HG03571 (cell line): ENCODE measurements around the gene LRBA.
"Not testable (repeated sequence)": the region's sequence is repeated elsewhere in the genome, so short reads cannot be mapped to it uniquely, and the experiment has no call there.

Source experiments
- ATAC-seq: cut with Tn5 transposase; IDR thresholded peaks from one replicate; pipeline ENCODE4 v1.9.1; 2021; ENCODE audit not compliant: unreplicated experiment

LRBA gene

DNA sequence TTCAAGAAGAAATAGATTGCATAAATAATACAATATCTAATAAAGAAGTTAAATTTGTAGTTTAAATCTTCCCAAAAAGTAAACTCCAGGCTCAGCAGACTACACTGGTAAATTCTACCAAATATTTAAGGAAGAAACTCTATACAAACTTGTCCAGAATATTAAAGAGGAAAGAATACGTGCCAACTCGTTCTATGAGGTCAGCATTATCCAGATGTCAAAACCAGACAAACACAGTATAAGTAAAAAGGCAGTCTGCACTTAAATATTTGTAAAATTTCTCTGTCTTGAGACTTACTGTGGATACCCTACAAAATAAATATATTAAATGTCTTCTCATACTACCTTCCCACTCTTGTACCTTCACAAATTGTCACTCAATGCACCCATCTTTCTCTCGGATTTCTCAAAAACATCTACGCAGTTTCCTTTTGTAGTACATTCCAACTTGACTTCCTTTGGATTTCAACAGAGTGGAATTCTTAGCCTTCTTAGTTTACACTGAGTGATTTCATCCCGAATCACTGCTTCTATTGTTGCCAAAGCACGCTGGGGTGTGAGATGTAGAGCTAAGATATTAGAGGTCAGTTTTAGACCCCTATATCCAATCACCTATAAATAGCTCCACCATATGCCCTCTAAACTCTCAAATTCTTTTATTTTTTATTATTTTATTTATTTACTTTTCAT lies 504.8 kb downstream of the LRBA start:
- ATAC-seq: no peak

DNA sequence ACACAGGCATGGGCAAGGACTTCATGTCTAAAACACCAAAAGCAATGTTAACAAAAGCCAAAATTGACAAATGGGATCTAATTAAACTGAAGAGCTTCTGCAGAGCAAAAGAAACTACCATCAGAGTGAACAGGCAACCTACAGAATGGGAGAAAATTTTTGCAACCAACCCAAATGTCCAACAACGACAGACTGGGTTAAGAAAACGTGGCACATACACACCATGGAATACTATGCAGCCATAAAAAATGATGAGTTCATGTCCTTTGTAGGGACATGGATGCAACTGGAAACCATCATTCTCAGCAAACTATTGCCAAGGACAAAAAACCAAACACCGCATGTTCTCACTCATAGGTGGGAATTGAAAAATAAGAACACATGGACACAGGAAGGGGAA lies 507.4 kb downstream of the LRBA start:
- not testable (repeated sequence) for ATAC-seq

DNA sequence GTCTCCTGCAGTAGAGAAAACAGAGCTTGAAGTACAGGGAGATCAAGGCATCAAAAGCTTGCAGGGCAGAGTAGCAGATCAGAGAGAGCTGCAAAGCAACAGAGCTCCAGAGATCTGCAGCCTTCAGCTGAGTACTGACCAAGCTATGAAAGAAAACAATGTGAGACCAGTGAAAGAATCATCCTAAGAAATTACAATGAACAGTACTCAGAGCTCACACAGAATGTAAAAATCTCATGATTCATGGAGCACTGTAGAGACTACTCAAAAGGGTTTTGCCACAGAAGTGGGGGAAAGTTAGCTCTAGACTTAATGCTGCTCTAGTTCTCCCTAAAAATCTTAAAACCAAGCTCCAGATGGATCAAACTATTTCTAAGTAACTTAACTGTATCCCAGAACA lies 513.1 kb downstream of the LRBA start:
- ATAC-seq: no peak

DNA sequence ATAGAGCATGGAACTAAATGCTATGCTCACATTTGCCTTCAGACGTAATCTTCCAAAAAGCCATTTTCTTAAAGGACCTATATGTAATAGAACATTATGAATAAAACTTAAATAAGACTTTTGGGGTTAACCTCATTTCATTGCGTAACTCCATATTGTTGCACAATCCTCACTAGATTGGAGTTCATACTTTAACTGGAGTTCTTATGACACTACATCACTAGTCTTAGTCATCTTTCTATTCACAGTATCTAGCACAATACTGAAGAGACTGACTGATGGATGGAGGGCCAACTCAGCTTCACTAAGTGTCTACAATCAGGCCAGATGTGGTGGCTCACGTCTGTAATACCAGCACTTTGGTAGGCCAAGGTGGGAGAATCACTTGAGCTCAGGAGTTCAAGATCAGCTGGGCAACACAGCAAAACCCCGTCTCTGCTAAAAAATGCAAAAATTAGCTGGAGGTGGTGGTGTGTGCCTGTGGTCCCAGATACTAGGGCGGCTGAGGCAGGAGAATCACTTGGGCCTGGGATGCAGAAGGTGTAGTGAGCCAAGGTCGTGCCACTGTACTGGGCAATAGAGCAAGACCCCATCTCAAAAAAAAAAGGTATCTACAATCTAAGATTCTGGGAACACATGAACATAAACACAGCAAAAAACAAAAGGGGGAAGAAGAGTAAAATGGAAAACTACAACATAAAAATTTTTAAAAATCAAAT lies 513.9 kb downstream of the LRBA start:
- no peak for ATAC-seq

DNA sequence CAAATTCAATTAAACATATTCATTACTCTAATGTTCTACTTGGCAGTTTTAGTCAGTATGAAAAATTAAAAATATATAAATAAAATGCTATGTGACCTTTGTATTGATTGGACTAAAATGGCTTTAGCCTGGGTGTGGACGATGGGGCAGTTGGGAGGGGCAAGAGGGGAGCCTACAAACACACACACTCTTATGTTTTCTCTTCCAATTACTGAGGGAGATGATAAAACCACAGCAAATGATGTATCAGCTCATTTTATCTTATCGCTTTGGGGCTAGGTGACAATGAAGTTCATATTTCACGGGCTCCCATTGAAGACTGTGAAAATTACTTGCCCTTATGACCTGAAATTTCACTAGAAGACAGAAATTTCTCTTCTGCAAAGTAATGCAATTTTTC lies 517.5 kb downstream of the LRBA start:
- no peak for ATAC-seq

DNA sequence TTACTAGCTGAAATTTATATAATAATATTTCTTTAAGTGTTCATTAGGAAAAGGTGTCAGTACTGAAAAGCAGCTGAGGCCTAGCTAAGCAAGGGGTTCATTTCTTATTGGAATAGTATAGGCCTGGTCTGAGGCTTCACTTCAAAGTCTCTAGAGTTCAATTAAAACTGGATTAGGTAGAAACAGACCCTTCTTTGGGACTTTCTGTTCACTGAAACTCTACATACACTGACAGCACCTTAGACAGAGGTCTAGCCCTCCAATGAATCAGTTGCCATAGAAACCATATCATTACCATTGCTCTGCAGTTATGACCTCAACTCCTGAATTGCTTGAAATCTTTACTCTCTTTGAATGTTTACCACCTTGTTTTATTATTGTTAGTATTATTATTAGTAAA lies 519.5 kb downstream of the LRBA start:
- ATAC-seq: no peak

DNA sequence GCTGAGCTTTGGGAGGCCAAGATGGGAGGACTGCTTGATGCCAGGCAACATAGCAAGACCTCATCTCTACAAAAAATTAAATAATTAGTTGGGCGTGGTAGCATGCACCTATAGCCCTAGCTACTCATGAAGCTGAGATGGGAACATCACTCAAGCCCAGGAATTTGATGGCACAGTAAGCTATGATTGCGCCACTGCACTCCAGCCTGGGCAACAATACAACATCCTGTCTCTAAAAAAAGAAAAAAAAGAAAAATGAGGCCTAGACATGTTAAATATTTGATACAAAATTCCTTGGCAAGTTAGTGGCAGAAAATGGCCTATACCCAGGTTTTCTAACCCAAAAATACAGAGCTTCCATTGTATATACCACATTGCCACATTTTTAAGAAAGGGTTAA lies 521.2 kb downstream of the LRBA start:
- ATAC-seq: no peak

DNA sequence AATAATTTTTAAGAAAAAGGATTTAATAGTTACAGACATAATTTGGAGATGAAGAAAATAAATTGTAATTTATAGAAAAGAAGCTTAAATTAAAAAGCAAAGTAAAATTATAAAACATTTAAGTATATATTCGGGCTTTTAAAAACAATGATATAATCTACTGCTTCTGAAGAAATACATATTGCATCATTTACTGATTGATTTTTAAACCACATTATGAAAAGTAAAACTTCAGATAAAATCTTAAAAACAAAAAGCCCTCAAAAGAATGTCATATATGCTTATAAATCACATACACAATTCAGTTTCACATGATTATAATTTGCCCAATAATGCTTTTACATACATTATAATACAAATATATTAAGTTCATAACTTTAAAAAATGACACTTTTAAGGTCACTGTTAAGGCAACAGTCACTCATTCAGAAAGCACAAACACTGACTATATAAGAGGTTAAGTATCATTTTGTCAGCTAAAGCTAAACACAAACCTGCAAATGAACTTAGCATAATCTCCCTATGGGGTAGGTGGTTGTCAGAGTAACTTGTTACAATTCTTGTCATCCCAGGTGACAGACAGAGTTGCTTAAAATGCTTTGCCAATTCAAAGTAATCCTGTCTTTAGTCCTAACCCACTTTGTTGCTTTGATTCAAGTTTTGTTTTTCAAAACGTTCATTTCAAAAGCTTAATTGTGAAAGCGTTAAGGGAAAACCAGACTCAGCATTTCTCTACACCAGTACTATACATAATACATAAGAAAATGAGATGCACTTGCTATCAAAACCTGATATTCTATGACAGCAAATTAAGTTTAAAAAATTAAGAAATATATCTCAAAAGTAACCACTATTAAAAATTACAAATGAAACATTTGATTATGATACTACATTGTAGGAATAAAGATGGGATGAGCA lies 523.7 kb downstream of the LRBA start:
- ATAC-seq: no peak

DNA sequence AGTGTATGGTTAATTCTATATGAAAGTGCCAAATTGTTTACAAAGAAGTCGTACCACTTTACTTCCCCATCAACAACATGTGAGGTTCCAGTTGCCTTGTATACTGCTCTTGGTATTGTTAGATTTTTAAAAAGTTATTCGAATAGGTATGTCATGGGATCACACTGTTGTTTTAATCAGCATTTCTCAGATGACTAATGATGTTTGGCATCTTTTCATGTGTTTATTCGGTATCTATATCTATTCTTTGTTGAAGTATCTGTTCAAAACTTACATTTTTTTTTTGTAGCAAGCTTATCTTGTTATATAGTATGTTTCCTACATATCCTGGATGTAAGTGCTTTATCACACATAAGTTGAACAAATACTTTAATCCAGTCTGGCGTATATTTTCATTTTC lies 532.5 kb downstream of the LRBA start:
- no peak for ATAC-seq

DNA sequence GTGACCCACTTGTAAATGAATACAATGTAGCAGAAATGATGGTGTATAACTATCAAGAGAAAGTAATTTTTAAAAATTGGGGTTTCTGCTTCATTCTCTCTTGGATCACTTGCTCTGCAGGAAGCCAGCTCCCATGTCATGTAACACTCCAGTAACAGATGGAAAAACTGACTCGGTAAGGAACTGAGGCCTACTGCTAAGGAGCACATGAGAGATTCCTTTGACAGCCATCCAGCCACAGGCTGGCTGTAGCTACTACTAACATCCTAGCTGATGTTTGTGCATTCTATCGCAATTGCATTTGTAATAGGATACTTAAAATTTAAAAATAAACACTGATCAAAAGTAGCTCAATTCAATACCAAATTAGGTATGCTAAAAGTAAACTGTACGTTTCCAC lies 535.4 kb downstream of the LRBA start:
- no peak for ATAC-seq

DNA sequence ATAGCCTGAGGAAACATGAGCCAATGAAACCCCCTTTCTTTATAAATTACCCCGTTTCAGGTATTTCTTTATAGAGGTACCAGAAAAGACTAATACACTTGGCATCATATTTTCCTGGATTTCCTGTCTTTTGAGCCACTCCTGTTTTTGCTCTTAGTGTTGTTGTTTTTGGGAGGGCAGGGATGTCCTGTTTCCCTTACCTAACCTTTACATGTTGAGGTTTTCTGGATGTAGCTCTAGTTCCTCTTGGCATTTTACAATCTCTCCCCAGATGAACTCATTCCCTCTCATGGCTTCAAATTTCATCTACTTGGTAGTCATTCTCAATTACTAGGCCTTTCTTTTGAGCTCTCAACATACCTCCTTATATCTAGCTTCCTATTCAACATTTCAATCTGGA lies 537.2 kb downstream of the LRBA start:
- no peak for ATAC-seq

DNA sequence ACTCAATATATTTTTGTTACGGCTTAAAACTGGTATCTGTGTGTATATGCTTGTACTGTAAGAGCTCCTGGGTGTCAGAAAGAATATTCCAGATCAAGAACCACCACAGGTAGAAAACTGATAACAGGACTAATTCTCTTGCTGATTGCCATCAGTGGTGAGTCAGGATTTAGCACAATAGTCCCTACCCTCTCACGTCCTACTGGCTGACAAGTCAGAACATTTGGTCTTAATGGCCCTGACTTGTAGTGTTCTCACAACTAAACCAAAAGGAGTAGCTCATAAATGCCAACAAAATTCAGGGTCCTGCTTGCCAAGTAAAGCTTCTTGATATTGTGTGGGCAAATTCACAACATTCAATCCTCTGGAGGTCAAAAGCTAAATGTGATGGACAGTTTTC lies 538.3 kb downstream of the LRBA start:
- no peak for ATAC-seq

DNA sequence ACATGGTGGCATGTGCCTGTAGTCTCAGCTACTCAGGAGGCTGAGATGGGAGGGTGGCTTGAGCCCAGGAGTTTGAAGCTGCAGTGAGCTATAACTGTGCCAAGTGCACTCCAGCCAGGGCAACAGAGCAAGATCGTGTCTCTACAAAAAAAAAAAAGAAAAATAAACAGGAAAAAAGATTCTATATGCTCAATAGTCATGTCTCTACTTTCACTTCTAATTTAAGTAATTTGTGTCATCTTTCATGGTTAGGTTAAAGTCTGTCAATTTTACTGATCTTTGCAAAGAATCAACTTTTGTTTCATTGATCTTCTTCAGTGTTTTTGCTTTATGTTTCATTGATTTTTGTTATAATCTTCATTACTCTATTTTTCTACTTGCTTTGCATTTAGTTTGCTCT lies 539.3 kb downstream of the LRBA start:
- no peak for ATAC-seq

DNA sequence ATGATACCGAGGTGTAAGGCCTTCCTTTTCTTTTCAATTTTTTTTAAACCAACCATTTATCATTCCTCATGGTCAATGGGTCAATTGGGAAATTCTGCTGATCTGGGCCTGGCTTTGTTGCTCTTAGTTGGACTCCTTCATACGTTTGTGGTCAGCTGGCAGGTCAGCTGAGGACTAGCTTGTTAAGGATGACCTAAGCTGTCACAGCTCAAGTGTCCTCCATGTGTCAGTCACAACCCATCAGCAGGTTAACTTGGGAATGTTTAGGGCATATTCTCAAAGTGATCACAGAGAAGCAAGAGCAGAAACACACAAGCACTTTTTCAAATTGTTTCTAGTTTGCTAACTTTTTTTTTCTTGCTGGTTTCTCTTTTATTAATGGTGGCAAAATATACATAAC lies 550.6 kb downstream of the LRBA start:
- no peak for ATAC-seq

DNA sequence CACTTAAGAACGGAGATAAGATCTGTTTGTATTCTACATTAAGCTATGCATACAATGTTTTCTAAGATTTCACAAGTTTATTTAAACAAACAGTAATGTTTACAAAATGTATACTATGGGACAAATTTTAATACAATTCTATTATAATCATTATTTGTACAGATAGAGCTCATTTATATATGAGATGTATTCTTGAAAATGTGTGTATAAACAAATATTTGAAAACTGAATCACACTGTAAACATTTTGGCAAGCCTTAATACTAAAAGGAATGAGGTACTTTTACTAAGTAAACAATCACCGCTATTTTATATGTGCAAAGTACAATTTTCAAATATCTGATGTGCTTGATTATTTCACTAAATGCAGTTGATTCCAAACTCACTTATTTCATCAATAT lies 552.3 kb downstream of the LRBA start:
- ATAC-seq: no peak

DNA sequence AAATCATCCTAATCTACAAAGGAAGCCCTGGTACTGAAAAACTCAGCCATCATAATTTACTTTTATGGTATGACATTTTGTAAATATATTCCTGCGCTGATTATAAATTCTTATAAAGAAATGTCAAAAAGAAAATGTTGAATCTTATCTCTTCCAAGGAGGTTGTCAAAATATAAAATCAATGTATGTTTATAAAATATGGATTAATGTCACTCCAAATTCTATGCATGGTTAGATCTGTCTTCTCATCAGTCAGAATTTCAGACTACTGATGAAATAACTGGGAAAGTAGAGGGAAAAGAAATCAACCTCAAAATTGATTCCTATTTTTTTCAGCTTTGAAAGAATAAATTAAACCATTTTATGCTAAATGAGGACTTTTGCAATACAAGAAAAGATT lies 553.1 kb downstream of the LRBA start:
- no peak for ATAC-seq

DNA sequence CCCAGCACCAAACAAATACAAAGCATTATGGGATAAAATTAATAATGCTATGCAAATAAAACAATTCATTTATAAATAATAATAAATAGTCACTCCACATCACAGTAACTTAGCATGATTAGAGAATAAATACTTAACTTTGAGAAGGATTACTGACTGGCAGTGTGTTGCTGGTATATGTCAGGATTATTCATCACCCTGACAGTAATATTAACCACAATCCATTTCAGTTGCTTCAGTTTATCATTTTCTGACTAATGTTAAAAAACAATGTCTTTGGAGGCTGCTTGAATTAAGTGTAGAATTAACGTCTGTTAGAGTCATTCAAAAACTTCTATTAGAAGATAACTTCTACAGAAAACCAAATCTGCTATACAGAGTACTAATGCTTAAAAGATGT lies 557.3 kb downstream of the LRBA start:
- no peak for ATAC-seq

DNA sequence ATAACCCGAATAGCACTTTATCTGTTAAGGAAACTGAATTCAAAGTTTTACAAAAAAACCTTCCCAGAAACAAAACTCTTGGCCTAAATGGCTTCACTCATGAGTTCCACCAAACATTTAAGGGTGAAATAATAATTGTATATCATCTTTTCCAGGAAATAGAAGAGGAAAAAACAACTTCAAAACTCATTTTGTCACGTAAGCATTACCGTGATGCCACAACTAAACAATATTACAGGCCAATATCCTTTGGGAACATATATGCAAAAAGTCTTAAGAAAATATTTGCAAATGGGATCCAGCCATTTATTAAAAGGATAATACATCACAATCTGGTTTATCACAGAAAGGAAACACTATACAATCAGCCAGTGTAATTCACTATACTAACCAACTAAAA lies 563.2 kb downstream of the LRBA start:
- ATAC-seq: no peak

DNA sequence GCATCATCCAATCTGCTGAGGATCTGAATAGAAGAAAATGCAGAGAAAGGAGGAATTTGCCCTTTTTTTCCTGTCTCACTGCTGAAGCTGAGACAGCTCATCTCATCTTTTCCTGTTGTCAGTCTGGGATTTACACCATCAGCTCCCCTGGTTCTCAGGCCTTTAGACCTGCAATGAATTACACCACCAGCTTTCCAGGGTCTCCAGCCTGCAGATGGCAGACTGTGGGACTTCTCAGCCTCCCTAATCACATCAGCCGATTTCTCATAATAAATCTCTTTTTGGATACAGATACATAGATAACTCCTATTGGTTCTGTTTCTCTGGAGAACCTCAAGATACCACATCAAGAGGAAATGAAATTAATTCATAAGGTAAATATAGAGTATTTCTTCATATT lies 567.7 kb downstream of the LRBA start:
- ATAC-seq: no peak

DNA sequence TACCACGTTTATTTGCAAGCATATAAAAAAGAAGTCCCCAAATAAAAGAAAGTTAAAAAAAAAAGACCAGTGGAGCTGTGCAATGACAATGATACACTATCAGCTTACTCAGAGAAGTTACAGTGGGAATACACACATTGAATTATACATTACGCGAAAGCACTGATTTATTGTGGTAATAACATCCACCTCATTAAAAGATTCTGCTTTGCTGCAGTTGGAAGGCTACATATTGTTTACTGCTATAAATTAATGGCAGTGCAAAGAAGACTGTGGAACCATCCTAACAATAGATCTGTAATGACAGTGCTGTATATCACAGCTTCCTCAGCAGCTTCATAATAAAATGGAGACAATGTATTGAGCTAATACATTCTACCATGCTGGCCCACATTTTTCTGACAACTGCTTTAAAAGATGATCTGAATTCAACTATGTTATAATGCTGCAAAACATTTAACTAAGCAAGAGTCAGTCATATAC lies 575.6 kb downstream of the LRBA start:
- ATAC-seq: no peak

DNA sequence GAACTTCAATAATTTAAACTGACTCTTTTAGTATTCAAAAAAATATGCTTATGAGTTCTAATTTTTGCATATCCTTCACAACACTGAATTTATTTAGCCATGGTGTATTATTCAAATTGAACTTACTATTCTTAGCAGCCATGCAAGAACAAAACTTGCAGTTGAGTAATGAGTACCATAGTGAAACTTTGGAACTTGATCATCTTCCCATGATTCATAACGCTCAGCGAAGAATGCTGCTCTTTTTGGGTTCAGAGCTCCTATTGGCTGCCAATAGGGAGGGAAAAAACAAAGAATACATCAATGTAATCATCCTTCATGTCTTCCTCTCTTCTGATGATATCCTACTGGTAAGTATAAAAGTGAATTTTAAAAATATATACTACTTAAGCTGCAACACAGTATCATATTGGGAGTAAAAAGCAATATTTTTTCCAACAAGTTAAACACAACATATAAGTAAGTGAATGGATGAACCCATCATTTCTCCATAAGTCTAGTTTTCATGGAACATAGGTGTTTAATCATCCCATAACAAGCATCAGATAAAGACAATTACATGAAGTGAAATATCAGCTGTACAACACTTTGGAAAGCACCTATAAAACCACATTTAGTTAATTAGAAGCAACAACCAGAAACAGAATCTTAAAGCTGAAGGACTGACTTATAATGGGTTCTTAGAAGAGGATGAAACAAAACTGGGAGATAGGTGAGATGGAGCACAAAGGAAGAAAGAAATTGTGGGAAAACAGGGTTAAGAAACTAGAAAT lies 578.3 kb downstream of the LRBA start:
- no peak for ATAC-seq
